ENCODE results near the gene PSMB1. TPM values are rescaled to one million over a fixed set of nuclear protein-coding genes. Genes with fewer than 3 reads are reported as not detected.

PSMB1 gene
- total and polyA plus RNA-seq, 2 experiments from 2014 or later, result 247 to 411 TPM

- no peak for DNase-seq
- in situ Hi-C loops (cut with MboI), result no loop called here
Measured at GRCh38 chr6:170584954-170585498, 31.9 kb upstream of the PSMB1 start.

GRCh38 chr6:170584181-170584953 lies 31.3 kb upstream of the PSMB1 start, which contains the start of gene PDCD2:
TSS of gene PDCD2 (minus strand) at chr6:170584637. CDS start at chr6:170584581, 56 bp downstream.
- Histone ChIP-seq H3K79me2 (ENCODE audit: insufficient read depth) (peaks cover 44% of the 10 kb centered on the region), H3K4me3 (peak within 1 kb of the TSS; percentile 99), H3K9ac (peak within 1 kb of the TSS; percentile 91), H3K4me2 (ENCODE audit: unreplicated experiment) (peak within 1 kb of the TSS; percentile 99), H4K20me1 (ENCODE audit: insufficient read depth) (no peaks in the 10 kb centered on the region), H3F3A (ENCODE audit: insufficient read depth) (peaks cover 33% of the 10 kb centered on the region), H2AFZ (peak within 1 kb of the TSS; percentile 100), H3K4me1 (ENCODE audit: insufficient read depth) (peaks cover 15% of the 10 kb centered on the region), H3K27me3 (replicated peaks; ENCODE audit: insufficient read depth) (no peaks in the 10 kb centered on the region), H3K9me3 (ENCODE audit: low read depth) (no peaks in the 10 kb centered on the region), H3K9me2 (ENCODE audit: insufficient read depth) (no peaks in the 10 kb centered on the region), H3K36me3 (ENCODE audit: low read depth) (peaks cover 20% of the 10 kb centered on the region), H3K27ac (peak within 1 kb of the TSS; percentile 69)
- in situ Hi-C loops (cut with MboI), result no loop called here
- WGBS, 2 experiments (ENCODE audit: low coverage in 1 of 2, low lambda C conversion rate in 2 of 2, missing lambda C conversion rate in 2 of 2), result 1 to 2% methylated on average over 54 to 62 of the region's 81 CpGs
- DNase-seq, result peak; percentile 99
- TF ChIP-seq EZH2phosphoT487 (IDR thresholded peaks at IDR 0.05; ENCODE audit: insufficient read depth, low read depth), result no peak
- TF ChIP-seq EZH2 (IDR thresholded peaks at IDR 0.05; ENCODE audit: insufficient read depth, poor library complexity, severe bottlenecking), result no peak

More at GRCh38 chr6:170584954-170585498, 31.9 kb upstream of the PSMB1 start:
- H3K4me1 ChIP-seq (ENCODE audit: insufficient read depth), result peaks cover 15% of the 10 kb centered on the region
- H3K9ac ChIP-seq, result peak overlapping the region; percentile 91
- H3K27ac ChIP-seq, result peak overlapping the region; percentile 69
- H3F3A ChIP-seq (ENCODE audit: insufficient read depth), result peaks cover 29% of the 10 kb centered on the region
- H4K20me1 ChIP-seq (ENCODE audit: insufficient read depth), result no peaks in the 10 kb centered on the region
- no peaks in the 10 kb centered on the region for H3K27me3 ChIP-seq (replicated peaks; ENCODE audit: insufficient read depth)
- TF ChIP-seq EZH2phosphoT487 (IDR thresholded peaks at IDR 0.05; ENCODE audit: insufficient read depth, low read depth), result no peak
- TF ChIP-seq EZH2 (IDR thresholded peaks at IDR 0.05; ENCODE audit: insufficient read depth, poor library complexity, severe bottlenecking), result no peak
- H3K79me2 ChIP-seq (ENCODE audit: insufficient read depth), result peaks cover 44% of the 10 kb centered on the region
- no peaks in the 10 kb centered on the region for H3K9me2 ChIP-seq (ENCODE audit: insufficient read depth)
- H3K36me3 ChIP-seq (ENCODE audit: low read depth), result peaks cover 20% of the 10 kb centered on the region
- H2AFZ ChIP-seq, result peak overlapping the region; percentile 100
- H3K4me2 ChIP-seq (ENCODE audit: unreplicated experiment), result peak overlapping the region; percentile 99
- WGBS, 2 experiments (ENCODE audit: low coverage in 1 of 2, low lambda C conversion rate in 2 of 2, missing lambda C conversion rate in 2 of 2), result 0 to 5% methylated on average over 6 of the region's 6 CpGs
- H3K9me3 ChIP-seq (ENCODE audit: low read depth), result no peaks in the 10 kb centered on the region
- H3K4me3 ChIP-seq, result peak overlapping the region; percentile 99

GRCh38 chr6:170583756-170584180 lies 30.7 kb upstream of the PSMB1 start:
- peak overlapping the region; percentile 100 for H2AFZ ChIP-seq
- no peaks in the 10 kb centered on the region for H4K20me1 ChIP-seq (ENCODE audit: insufficient read depth)
- no peaks in the 10 kb centered on the region for H3K27me3 ChIP-seq (replicated peaks; ENCODE audit: insufficient read depth)
- H3K4me2 ChIP-seq (ENCODE audit: unreplicated experiment), result peak overlapping the region; percentile 99
- H3K9me3 ChIP-seq (ENCODE audit: low read depth), result no peaks in the 10 kb centered on the region
- peaks cover 39% of the 10 kb centered on the region for H3F3A ChIP-seq (ENCODE audit: insufficient read depth)
- WGBS, 2 experiments (ENCODE audit: low coverage in 1 of 2, low lambda C conversion rate in 2 of 2, missing lambda C conversion rate in 2 of 2), result 1% methylated on average over 12 of the region's 12 CpGs
- peak; percentile 56 for DNase-seq
- H3K9ac ChIP-seq, result peak overlapping the region; percentile 91
- no peak for TF ChIP-seq EZH2 (IDR thresholded peaks at IDR 0.05; ENCODE audit: insufficient read depth, poor library complexity, severe bottlenecking)
- no peak for TF ChIP-seq EZH2phosphoT487 (IDR thresholded peaks at IDR 0.05; ENCODE audit: insufficient read depth, low read depth)
- no peaks in the 10 kb centered on the region for H3K9me2 ChIP-seq (ENCODE audit: insufficient read depth)
- H3K27ac ChIP-seq, result peak overlapping the region; percentile 69
- in situ Hi-C loops (cut with MboI), result no loop called here
- H3K4me1 ChIP-seq (ENCODE audit: insufficient read depth), result peaks cover 15% of the 10 kb centered on the region
- H3K79me2 ChIP-seq (ENCODE audit: insufficient read depth), result peaks cover 44% of the 10 kb centered on the region
- H3K4me3 ChIP-seq, result peak overlapping the region; percentile 99
- H3K36me3 ChIP-seq (ENCODE audit: low read depth), result peaks cover 20% of the 10 kb centered on the region

- Histone ChIP-seq H3K27me3 (replicated peaks; ENCODE audit: insufficient read depth) (no peaks in the 10 kb centered on the region), H3K9me3 (ENCODE audit: low read depth) (no peaks in the 10 kb centered on the region), H2AFZ (no peak overlapping the region), H3K79me2 (ENCODE audit: insufficient read depth) (peaks cover 27% of the 10 kb centered on the region), H3K4me2 (ENCODE audit: unreplicated experiment) (no peak overlapping the region), H3K4me1 (ENCODE audit: insufficient read depth) (peaks cover 8% of the 10 kb centered on the region), H3K9ac (no peak overlapping the region), H3K4me3 (no peak overlapping the region), H3K9me2 (ENCODE audit: insufficient read depth) (no peaks in the 10 kb centered on the region), H4K20me1 (ENCODE audit: insufficient read depth) (no peaks in the 10 kb centered on the region), H3K27ac (no peak overlapping the region), H3F3A (ENCODE audit: insufficient read depth) (peaks cover 60% of the 10 kb centered on the region), H3K36me3 (ENCODE audit: low read depth) (peaks cover 30% of the 10 kb centered on the region)
- no peak for DNase-seq
- in situ Hi-C loops (cut with MboI), result no loop called here
- no peak for TF ChIP-seq EZH2phosphoT487 (IDR thresholded peaks at IDR 0.05; ENCODE audit: insufficient read depth, low read depth)
- no peak for TF ChIP-seq EZH2 (IDR thresholded peaks at IDR 0.05; ENCODE audit: insufficient read depth, poor library complexity, severe bottlenecking)
Measured at GRCh38 chr6:170578909-170579308, 25.8 kb upstream of the PSMB1 start.

All from GM23248 (cell line).